Measurements from ENCODE around the gene SERPING1.

- TF ChIP-seq ELF1 (IDR thresholded peaks at IDR 0.05) (no peak), CTCF (IDR thresholded peaks at IDR 0.05) (no peak), EZH2phosphoT487 (IDR thresholded peaks at IDR 0.05; ENCODE audit: borderline replicate concordance, low read depth) (no peak)
Observed at GRCh38 chr11:57637626-57638004, 40.1 kb downstream of the SERPING1 start.
